HG02642 (cell line): ENCODE data around the gene EIF2S2.

ENCODE experiments used
- ATAC-seq: cut with Tn5 transposase; IDR thresholded peaks from one replicate; pipeline ENCODE4 v1.9.1; 2021; ENCODE audit warnings: mild to moderate bottlenecking; ENCODE audit not compliant: unreplicated experiment, poor library complexity

Gene EIF2S2

GRCh38 chr20:34068001-34068400 is 44.0 kb downstream of the EIF2S2 start:
- ATAC-seq: no peak

DNA sequence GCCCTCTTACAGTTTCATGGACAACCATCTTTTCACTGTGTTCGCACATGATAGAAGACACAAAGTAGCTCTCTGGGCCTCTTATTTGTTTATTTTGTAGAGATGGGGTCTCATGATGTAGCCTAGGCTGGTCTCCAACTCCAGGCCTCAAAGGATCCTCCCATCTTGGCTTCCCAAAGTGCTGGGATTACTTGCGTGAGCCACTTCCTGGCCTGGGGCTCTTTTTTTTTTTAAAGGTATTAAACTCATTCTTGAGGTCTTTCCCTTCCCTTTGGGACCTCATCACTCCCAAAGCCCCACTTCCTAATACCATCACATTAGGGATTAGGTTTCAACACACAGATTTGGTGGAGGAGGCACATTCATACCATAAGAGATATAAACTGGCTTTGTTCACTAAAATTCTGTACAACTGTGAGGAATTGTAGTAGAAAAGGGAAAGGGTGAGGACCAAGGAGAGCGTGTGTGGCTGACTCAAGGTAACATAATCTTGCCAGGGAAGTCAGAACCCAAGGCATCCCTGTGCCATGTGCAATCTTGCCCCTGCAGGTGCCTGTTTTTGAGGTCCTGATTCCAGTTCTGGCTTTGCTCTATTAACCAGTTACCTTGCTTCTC is 45.5 kb downstream of the EIF2S2 start:
- ATAC-seq: no peak

DNA sequence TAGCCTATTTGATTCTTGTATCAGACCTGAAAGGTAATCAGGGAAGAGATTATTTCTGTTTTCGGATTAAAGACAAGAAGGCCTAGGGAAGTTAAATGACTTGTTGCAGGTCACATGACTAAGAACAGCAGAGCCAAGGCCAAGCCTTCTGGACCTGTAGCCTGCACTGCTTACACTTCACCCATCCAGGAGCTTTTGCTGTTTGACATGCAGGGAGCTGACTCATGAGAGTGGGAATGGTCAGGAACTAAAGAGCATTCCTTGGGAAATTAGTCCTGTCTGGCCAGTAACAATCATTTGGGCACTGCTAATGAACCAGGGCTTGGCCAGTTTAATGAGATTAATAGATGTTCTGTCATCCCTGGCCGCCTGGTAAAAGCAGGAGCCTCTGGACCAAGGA is 46.8 kb downstream of the EIF2S2 start:
- ATAC-seq: no peak

GRCh38 chr20:34064286-34064685 is 47.8 kb downstream of the EIF2S2 start:
- no peak for ATAC-seq

GRCh38 chr20:34062570-34063482 is 49.2 kb downstream of the EIF2S2 start:
- no peak for ATAC-seq

- no peak for ATAC-seq
Measured at GRCh38 chr20:34061695-34062094, 50.3 kb downstream of the EIF2S2 start.

DNA sequence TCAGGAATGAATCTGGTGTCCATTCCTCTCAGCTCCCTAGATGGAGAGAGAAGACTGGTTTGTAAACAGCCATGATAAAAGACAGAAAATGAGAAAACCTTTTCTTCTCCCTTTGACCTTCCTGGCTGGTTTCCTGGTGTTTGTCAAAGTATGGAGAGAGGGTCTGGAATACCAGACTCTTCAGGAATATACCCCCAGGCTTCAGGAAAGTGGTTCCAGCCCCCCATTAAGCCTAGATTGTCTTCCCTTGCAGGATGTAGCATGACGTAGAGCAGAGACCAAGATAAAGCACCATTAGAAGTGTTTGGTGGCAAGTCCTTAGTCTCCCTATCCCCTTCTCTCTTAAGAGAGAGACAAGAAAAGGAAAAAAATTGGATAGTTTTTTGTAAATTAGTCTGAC is 51.1 kb downstream of the EIF2S2 start:
- no peak for ATAC-seq

- no peak for ATAC-seq
Measured at GRCh38 chr20:34058831-34059230, 53.2 kb downstream of the EIF2S2 start.

DNA sequence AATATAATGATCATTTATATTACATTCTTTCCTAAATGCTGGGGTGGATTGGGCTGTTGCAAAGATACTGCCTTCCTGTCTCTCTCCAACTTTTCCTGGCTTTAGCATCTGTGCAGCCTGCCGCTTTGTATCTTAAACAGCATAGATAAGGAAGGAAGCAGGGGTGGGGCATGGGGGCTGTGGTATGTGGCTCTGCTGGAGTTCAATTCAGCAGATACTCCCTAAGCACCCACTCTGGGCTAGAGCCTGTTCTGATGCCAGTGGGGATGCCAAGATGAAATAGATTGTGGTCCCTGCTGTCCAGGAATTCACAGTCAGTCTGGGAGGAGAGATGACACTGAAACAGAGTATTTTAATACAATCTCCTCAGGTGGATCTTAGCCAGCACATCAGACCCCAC is 56.8 kb downstream of the EIF2S2 start:
- ATAC-seq: no peak

GRCh38 chr20:34052414-34052813 is 59.6 kb downstream of the EIF2S2 start:
- no peak for ATAC-seq

DNA sequence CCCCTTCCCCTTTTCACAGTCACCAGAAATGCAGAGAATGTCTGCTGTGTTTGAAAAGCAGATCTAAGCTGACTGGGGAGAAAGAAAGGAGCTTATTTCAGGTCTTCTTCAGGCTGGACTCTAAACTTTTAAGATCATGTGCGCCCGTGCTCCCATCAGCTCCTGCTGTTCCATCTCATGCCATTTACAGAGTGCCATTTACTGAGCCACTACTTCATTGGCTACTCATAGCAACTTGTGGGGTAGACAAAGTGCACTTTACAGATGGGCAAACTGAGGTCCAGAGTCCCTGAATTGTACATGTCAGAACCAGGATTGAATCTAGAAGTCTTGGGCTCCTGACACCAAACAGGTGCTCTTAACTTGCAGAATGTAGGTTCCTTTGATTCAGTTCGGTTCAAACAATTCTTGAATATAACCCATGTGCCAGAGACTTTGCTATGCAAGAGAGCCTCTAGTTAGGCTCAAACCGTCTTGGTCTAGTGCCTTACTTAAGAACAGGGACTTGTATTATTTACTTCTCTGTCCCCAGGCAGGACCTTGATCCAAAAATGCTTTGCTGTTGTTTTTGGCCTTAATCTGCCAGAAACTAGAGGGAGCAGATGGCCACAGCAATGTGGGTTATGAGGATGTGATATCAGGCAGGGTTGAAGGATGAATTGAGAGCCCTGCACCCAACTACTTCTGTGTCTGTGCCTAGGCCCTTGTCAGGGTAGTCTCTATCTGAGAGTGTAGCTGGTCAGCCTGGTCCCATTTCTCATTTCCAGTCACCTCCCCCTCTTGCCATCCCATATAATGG is 61.9 kb downstream of the EIF2S2 start:
- ATAC-seq: no peak

DNA sequence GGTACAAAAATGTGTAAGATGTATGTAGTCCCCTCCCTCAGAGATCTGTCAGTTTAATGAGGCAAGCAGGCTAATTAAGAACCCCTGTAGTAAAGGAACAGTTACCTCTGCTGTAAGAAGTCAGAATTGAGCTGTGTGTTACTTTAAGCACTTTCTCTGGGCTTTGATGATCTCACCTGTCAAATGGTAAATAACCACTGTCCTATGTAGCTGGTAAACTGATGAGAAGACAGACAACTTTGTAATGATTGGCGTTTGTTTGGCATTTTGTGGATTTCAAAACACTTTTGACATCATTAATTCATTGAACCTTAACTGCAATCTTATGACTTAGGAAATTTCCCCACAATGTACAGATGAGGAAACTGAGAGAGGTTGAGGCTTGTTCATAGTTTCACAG is 62.7 kb downstream of the EIF2S2 start:
- ATAC-seq: no peak

DNA sequence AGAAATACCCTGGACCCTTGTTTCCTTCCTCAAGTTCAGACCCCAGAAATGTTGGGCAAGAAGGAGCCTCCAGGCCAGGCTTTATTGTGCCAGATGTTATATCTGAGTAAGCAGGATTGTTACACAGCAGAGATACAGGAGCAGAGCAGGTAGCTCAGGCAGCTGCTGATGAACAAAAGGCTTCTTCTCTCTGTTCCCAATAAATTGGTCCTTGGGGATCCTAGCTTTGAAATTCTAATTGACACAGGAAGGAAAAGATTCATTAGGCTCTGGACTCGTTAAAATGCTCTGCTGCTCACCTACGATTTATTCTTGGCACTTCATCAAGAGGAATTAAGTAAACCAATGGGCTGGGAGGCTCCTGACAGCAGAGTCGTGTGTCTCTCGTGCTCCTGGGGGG is 64.1 kb downstream of the EIF2S2 start:
- ATAC-seq: no peak

DNA sequence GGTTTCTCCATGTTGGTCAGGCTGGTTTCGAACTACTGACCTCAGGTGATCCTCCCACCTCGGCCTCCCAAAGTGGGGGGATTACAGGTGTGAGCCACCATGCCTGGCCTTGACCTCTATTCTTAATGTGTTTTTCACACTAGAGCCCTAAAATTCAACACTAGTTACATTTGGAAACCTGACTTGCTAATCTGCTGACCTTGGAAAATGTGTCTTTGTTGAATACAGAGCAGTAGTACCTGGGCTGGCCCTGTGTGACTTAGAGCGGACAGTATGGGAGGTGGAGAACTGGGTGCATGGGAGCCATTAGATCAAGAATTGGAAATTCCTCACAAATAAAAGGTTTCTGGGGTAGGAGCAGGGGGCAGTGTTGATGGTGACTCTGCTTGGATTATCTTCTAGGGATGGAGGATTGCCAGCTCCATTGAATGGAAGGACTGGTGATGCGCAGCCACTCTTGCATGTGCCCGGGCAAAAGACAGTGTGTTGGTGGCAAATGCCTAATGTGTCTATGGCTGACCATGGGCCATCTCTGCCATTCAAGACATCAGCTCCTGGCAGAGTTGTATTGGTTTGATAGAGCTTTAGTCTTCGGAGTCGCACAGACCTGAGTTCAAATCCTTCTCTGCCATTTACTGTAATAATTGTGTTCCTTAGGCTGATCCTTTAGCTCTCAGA is 64.9 kb downstream of the EIF2S2 start:
- no peak for ATAC-seq

- no peak for ATAC-seq
Measured at GRCh38 chr20:34045930-34046725, 65.9 kb downstream of the EIF2S2 start.

DNA sequence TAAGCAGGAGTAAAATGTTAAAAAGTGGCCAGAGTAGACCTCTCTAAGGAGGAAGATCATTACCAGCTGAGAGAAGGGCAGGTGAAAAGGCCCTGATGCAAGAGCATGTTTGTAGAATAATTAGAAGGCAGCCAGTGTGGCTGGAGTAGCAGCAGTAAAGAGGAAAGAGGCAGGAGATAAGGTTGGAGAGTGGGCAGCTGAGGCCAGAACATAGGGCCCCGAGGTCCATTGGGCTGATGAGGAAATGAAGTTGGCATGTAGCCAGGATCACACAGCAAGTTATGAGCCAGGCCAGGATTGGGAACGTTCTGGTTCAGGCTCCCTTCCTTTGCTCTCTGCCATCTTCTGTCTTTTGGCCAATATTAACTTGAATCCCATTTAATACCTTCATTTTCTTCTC is 66.7 kb downstream of the EIF2S2 start:
- ATAC-seq: no peak

GRCh38 chr20:34043025-34043424 is 69.0 kb downstream of the EIF2S2 start:
- ATAC-seq: no peak

DNA sequence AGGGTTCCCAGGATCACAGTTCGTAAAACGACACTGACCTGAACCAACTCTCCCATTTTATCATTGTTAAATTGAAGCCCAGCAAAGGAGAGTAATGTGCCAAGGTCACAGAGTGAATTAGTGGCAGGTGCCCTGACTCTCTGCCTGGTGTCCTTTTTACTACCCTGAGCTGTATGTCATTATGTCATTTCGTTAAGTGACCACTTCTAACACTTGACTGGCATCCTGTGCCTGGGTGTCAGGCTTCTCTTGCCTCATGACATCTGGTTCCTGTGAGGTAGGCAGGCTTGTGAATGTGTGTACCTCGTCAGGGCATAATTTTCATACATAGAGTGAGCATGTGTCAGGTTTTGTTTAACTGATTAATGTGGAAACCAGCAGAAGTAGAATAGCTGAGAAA is 69.8 kb downstream of the EIF2S2 start:
- no peak for ATAC-seq

DNA sequence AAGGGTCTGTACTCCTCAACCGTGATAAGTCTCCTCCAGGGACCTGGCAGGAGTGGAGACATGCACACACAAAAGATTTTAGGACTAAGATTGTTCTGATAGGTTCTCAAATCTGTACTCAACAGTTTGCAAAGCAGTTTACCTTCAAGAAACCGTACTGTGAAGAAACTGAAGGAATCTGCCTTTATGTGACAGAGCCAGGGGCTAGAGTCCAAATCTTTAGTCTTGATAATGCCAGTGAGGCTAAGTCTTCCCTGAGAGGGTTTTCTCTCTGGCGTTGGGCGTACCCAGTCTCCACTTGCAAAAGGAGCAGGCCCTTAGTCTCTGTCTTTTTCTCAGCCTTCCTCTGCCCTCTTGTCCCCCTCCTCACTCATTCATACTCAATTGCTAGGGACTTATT is 70.8 kb downstream of the EIF2S2 start:
- no peak for ATAC-seq
